ENCODE data around the gene PRF1.

DNA sequence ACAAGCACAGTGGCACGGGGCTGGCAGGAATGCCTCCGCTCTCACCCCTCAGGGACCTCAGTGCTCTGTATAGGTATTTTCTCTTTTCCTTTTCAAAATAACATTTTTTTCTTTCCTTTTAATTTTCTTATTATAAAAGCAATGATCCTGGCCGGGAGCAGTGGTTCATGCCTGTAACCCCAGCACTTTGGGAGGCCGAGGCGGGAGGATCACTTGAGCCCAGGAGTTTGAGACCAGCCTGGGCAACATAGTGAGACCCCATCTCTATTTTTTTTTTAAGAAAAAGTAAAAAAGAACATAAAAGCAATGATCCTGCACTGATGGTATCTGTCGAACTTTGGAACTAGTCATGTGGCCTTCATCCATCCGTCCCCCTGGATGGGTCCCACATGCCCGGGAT is 3.2 kb downstream of the PRF1 start:
- no peak for TF ChIP-seq CTCF (IDR thresholded peaks at IDR 0.05)
- no peak for TF ChIP-seq POLR2A (IDR thresholded peaks at IDR 0.05)
- no peak for TF ChIP-seq EP300 (IDR thresholded peaks at IDR 0.05)

All from tibial nerve (tissue), 4 donors.